D721Med (cell line): ENCODE measurements around the gene FBXL14.
A peak's percentile ranks its signal among the peaks of the same experiment; 100 is the strongest.

Experiments used
- DNase-seq: peaks from one replicate; pipeline ENCODE4 v3.0.0; 2011; ENCODE audit warnings: low spot score; ENCODE audit not compliant: insufficient read length
- FAIRE-seq: peaks from 2 replicates; lab custom pipeline; 2011; peaks lifted over from hg19 to GRCh38; lab: Jason Lieb, UNC
- CTCF ChIP-seq: IDR thresholded peaks from 2 replicates; pipeline ENCODE4 v1.5.1; 2012; ENCODE audit warnings: mild to moderate bottlenecking, control low read depth; ENCODE audit not compliant: insufficient read depth; ENCODE audit errors: missing control alignments

The FBXL14 gene

GRCh38 chr12:1517734-1518525 lies 76.5 kb downstream of the FBXL14 start:
- DNase-seq (no peak), FAIRE-seq (no peak)
- no peak for TF ChIP-seq CTCF

- DNase-seq (no peak), FAIRE-seq (no peak)
- peak; percentile 41 for TF ChIP-seq CTCF
Measured at GRCh38 chr12:1517007-1517406, 77.4 kb downstream of the FBXL14 start.
